CD8-positive, alpha-beta memory T cell (primary cell): ENCODE data around the gene SNX7. TPM values are rescaled to one million over a fixed set of nuclear protein-coding genes. Genes with fewer than 3 reads are reported as not detected.

ENCODE experiments used
- CTCF ChIA-PET: fragments of 350-600 bp; sonication (Branson Sonifier 250); formaldehyde crosslinking; loops from one replicate; lab custom pipeline; 2021; ENCODE audit warnings: antibody characterized with exemption; lab: Charles Lee
- POLR2A ChIA-PET: fragments of 350-600 bp; sonication (Branson Sonifier 250); formaldehyde crosslinking; loops from one replicate; lab custom pipeline; 2021; ENCODE audit warnings: antibody characterized with exemption; lab: Charles Lee
- DNase-seq, 5 donors: peaks; one replicate each; pipeline versions ENCODE4 v3.0.0 to v3.0.0-alpha.2; 2020 to 2022; ENCODE audit warnings: mixed read lengths in 1 of 5
- H3K27ac ChIP-seq: one replicate; pipeline ENCODE4 v1.7.0; 2013; ENCODE audit warnings: low read depth, mild to moderate bottlenecking, low read length, moderate library complexity
- H3K27me3 ChIP-seq: 2 replicates; pipeline ENCODE4 v1.7.0; 2013; ENCODE audit warnings: low read length, mild to moderate bottlenecking; ENCODE audit not compliant: insufficient read depth, poor library complexity, severe bottlenecking
- H3K36me3 ChIP-seq: 2 replicates; pipeline ENCODE4 v1.7.0; 2013; ENCODE audit warnings: mild to moderate bottlenecking, low read length, moderate library complexity; ENCODE audit not compliant: insufficient read depth
- H3K4me1 ChIP-seq: 2 replicates; pipeline ENCODE4 v1.7.0; 2013; ENCODE audit warnings: mild to moderate bottlenecking, low read length, moderate library complexity; ENCODE audit not compliant: insufficient read depth
- H3K4me3 ChIP-seq: 2 replicates; pipeline ENCODE4 v1.7.0; 2013; ENCODE audit warnings: mild to moderate bottlenecking, low read length
- H3K9me3 ChIP-seq: 2 replicates; pipeline ENCODE4 v1.7.0; 2013; ENCODE audit warnings: mild to moderate bottlenecking, low read length
- H3K27ac Mint-ChIP-seq, 8 donors: one replicate each; pipeline ENCODE4 v1.8.0; 2020 to 2021; ENCODE audit warnings: mixed read lengths in 8 of 8, mild to moderate bottlenecking in 6 of 8, inconsistent platforms in 3 of 8, moderate library complexity in 3 of 8
- H3K27me3 Mint-ChIP-seq, 2 donors: one replicate each; pipeline ENCODE4 v1.8.0; 2020 to 2021; ENCODE audit warnings: mixed read lengths in 2 of 2, mild to moderate bottlenecking in 1 of 2, moderate library complexity in 1 of 2
- H3K36me3 Mint-ChIP-seq, 3 donors: one replicate each; pipeline ENCODE4 v1.8.0; 2020 to 2021; ENCODE audit warnings: mixed read lengths in 3 of 3, inconsistent platforms in 1 of 3, mild to moderate bottlenecking in 1 of 3
- H3K4me1 Mint-ChIP-seq, 3 donors: one replicate each; pipeline ENCODE4 v1.8.0; 2020 to 2021; ENCODE audit warnings: mixed read lengths in 3 of 3, inconsistent platforms in 1 of 3, mild to moderate bottlenecking in 1 of 3
- H3K4me3 Mint-ChIP-seq, 7 donors: one replicate each; pipeline ENCODE4 v1.8.0; 2020 to 2021; ENCODE audit warnings: mixed read lengths in 7 of 7, mild to moderate bottlenecking in 6 of 7, moderate library complexity in 4 of 7, inconsistent platforms in 2 of 7
- H3K9me3 Mint-ChIP-seq, 5 donors: one replicate each; pipeline ENCODE4 v1.8.0; 2020 to 2022; ENCODE audit warnings: mixed read lengths in 5 of 5, mild to moderate bottlenecking in 3 of 5, moderate library complexity in 2 of 5, inconsistent platforms in 1 of 5
- polyA plus RNA-seq: library from polyadenylated mRNA; unstranded; fragments of 300-500 nt; fragmentation: Illumina TruSeq; gene quantifications from one replicate; pipeline ENCODE4 v1.2.3, GENCODE V29; 2021
- total RNA-seq, 2 experiments: library from RNA; stranded (reverse); gene quantifications; one replicate each; pipeline ENCODE4 v1.2.3, GENCODE V29; 2021

SNX7 gene
- total and polyA plus RNA-seq, 3 experiments from 2014 or later: 0.11 to 1.3 TPM; not detected in 1

DNA sequence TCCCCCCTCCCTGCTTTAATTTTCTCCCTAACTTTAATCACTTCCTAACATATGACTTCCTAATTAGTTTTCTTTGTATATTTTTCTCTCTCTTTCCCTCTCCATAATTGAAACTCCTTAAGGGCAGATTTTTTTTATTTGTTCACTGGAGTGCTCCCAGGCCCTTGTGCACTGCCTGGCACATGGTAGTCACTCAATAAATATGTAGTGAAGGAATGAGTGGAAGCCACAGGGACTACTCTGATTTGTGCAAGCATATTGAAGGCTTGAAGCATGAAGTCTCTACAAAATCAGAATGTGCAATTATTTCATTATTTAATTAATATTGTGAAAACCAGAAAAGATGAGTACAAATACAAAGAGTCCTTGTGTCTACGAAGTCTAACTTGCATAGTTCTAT lies 41.5 kb downstream of the SNX7 start:
- H3K4me1 ChIP-seq: no peaks in the 10 kb centered on the region
- H3K27me3 ChIP-seq: no peaks in the 10 kb centered on the region
- CTCF ChIA-PET: no interaction called here
- H3K4me1 Mint-ChIP-seq: no peaks in the 10 kb centered on the region
- no peak for DNase-seq
- H3K4me3 Mint-ChIP-seq: no peak overlapping the region
- no peak overlapping the region for H3K27ac ChIP-seq
- H3K27me3 Mint-ChIP-seq: peaks cover 0 to 6% of the 10 kb centered on the region in 2 donors
- POLR2A ChIA-PET: no interaction called here
- H3K9me3 ChIP-seq: no peaks in the 10 kb centered on the region
- H3K36me3 Mint-ChIP-seq: no peaks in the 10 kb centered on the region
- H3K9me3 Mint-ChIP-seq: no peaks in the 10 kb centered on the region
- H3K36me3 ChIP-seq: no peaks in the 10 kb centered on the region
- no peak overlapping the region for H3K27ac Mint-ChIP-seq
- H3K4me3 ChIP-seq: no peak overlapping the region

DNA sequence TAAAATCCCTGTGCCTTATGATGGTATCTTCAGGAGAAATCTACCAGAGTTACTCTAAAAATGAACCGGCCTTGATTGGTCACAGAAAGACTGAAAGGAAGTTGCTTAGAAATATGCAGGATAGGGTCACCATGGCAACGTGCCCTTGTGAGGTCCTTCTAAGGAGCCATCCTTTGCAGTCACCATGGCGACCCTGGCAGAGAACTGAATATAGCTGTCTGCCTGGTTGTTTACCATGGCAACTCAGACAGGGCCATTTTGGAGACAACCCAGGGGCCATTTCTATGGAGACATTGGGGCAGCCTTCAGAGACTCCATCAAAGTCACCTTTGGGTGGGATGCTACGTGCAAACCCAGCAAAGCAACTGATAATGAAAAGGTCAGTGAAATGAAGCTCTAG lies 43.0 kb downstream of the SNX7 start:
- ChIA-PET CTCF (no interaction called here), POLR2A (no interaction called here)
- H3K27ac Mint-ChIP-seq: no peak overlapping the region
- H3K36me3 Mint-ChIP-seq: no peaks in the 10 kb centered on the region
- no peaks in the 10 kb centered on the region for H3K4me1 Mint-ChIP-seq
- Histone ChIP-seq H3K36me3 (no peaks in the 10 kb centered on the region), H3K27me3 (no peaks in the 10 kb centered on the region), H3K4me1 (no peaks in the 10 kb centered on the region), H3K9me3 (no peaks in the 10 kb centered on the region), H3K27ac (no peak overlapping the region), H3K4me3 (no peak overlapping the region)
- H3K27me3 Mint-ChIP-seq: peaks cover 0 to 6% of the 10 kb centered on the region in 2 donors
- H3K9me3 Mint-ChIP-seq: no peaks in the 10 kb centered on the region
- no peak overlapping the region for H3K4me3 Mint-ChIP-seq
- DNase-seq: no peak

GRCh38 chr1:98704971-98705370 lies 43.5 kb downstream of the SNX7 start:
- Mint-ChIP-seq H3K27ac (no peak overlapping the region), H3K4me1 (no peaks in the 10 kb centered on the region), H3K36me3 (no peaks in the 10 kb centered on the region), H3K4me3 (no peak overlapping the region), H3K9me3 (no peaks in the 10 kb centered on the region), H3K27me3 (peaks cover 0 to 6% of the 10 kb centered on the region in 2 donors)
- Histone ChIP-seq H3K9me3 (no peaks in the 10 kb centered on the region), H3K27ac (no peak overlapping the region), H3K4me1 (no peaks in the 10 kb centered on the region), H3K36me3 (no peaks in the 10 kb centered on the region), H3K27me3 (no peaks in the 10 kb centered on the region), H3K4me3 (no peak overlapping the region)
- CTCF ChIA-PET: no interaction called here
- no peak for DNase-seq
- POLR2A ChIA-PET: no interaction called here

DNA sequence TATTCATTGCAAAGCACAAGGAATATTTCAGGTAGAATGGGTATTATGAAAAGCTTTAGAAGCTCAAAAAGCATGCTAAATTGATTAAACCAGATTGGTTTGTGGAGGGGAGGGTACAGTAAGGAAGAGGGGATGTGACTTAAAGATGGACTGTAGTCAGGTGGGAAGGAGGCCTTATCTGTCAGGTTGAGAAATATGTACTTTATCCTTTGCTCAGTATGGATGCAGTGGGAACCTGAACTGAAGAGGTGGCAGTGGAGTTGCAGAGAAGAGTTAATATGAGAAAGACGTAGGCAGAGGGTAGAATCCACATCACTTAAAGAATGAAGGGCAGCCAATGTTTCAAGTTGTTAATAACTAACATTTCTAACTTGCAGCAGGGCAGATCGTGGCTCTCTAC lies 44.1 kb downstream of the SNX7 start:
- no peaks in the 10 kb centered on the region for H3K27me3 ChIP-seq
- no peak overlapping the region for H3K27ac ChIP-seq
- H3K4me1 ChIP-seq: no peaks in the 10 kb centered on the region
- Mint-ChIP-seq H3K27ac (no peak overlapping the region), H3K27me3 (peaks cover 0 to 6% of the 10 kb centered on the region in 2 donors), H3K9me3 (no peaks in the 10 kb centered on the region), H3K4me1 (no peaks in the 10 kb centered on the region), H3K4me3 (no peak overlapping the region), H3K36me3 (no peaks in the 10 kb centered on the region)
- ChIA-PET POLR2A (no interaction called here), CTCF (no interaction called here)
- no peaks in the 10 kb centered on the region for H3K36me3 ChIP-seq
- no peak for DNase-seq
- no peaks in the 10 kb centered on the region for H3K9me3 ChIP-seq
- H3K4me3 ChIP-seq: no peak overlapping the region

DNA sequence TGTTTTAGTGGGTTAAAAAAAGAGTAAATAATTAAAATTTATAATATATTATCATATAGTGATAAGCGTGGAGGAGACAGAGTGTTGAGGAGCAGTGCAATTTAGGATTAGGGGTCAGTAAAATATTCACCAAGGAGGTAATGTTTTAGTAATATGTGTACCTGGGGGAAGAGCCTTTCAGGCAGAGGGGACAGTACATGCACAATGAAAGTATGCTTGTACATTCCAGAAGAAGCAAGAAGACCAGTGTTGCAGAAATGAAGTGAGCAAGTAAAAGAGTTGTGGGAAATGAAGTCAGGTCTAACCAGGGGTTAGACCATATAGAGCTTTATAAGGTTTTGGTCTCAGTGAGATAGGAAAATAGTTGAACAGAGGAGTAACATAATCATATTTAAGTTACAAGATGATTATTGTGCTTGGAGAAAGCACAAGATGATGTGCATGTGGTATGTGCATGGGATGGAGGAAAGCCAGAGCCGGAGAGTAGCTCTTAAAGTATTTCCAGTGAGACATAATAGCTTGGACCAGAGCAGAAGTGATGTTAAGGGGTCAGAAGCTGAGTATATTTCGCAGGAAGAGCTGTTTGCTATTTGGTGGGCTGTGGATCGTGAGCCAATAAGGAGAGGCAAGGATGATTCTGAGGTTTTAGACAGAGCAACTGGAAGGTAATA lies 44.8 kb downstream of the SNX7 start:
- H3K36me3 Mint-ChIP-seq: no peaks in the 10 kb centered on the region
- H3K4me1 ChIP-seq: no peaks in the 10 kb centered on the region
- H3K4me3 Mint-ChIP-seq: no peak overlapping the region
- H3K9me3 ChIP-seq: no peaks in the 10 kb centered on the region
- peaks cover 0 to 6% of the 10 kb centered on the region in 2 donors for H3K27me3 Mint-ChIP-seq
- H3K4me1 Mint-ChIP-seq: no peaks in the 10 kb centered on the region
- H3K27me3 ChIP-seq: no peaks in the 10 kb centered on the region
- CTCF ChIA-PET: no interaction called here
- H3K4me3 ChIP-seq: no peak overlapping the region
- no peaks in the 10 kb centered on the region for H3K9me3 Mint-ChIP-seq
- POLR2A ChIA-PET: no interaction called here
- H3K36me3 ChIP-seq: no peaks in the 10 kb centered on the region
- DNase-seq: no peak
- no peak overlapping the region for H3K27ac ChIP-seq
- no peak overlapping the region for H3K27ac Mint-ChIP-seq

DNA sequence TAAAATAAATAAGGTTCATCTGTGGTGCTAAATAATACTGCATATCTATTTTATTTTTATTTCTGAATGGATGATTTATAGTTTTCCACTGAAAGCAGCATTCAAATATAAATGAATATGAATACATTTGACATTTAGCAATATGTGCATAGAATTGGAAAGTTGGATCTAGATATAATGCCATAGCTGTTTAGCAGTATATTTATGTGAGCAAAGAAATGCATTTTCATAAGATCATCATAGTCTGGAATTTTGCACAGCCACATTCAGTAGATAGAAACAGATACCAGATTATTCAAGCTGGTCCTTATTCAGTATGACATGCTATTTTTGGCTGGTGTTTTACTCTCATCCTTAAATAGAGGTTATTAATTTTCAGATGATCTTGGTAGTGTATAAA lies 46.0 kb downstream of the SNX7 start:
- ChIA-PET CTCF (no interaction called here), POLR2A (no interaction called here)
- Mint-ChIP-seq H3K27me3 (peaks cover 0 to 6% of the 10 kb centered on the region in 2 donors), H3K9me3 (no peaks in the 10 kb centered on the region), H3K4me1 (no peaks in the 10 kb centered on the region), H3K27ac (no peak overlapping the region), H3K4me3 (no peak overlapping the region), H3K36me3 (no peaks in the 10 kb centered on the region)
- no peaks in the 10 kb centered on the region for H3K4me1 ChIP-seq
- no peaks in the 10 kb centered on the region for H3K9me3 ChIP-seq
- no peaks in the 10 kb centered on the region for H3K27me3 ChIP-seq
- DNase-seq: no peak
- H3K4me3 ChIP-seq: no peak overlapping the region
- no peaks in the 10 kb centered on the region for H3K36me3 ChIP-seq
- H3K27ac ChIP-seq: no peak overlapping the region

- Histone ChIP-seq H3K36me3 (no peaks in the 10 kb centered on the region), H3K4me3 (no peak overlapping the region), H3K27ac (no peak overlapping the region), H3K9me3 (no peaks in the 10 kb centered on the region), H3K27me3 (no peaks in the 10 kb centered on the region), H3K4me1 (no peaks in the 10 kb centered on the region)
- H3K27me3 Mint-ChIP-seq: peaks cover 0 to 6% of the 10 kb centered on the region in 2 donors
- H3K4me1 Mint-ChIP-seq: no peaks in the 10 kb centered on the region
- ChIA-PET POLR2A (no interaction called here), CTCF (no interaction called here)
- no peak overlapping the region for H3K4me3 Mint-ChIP-seq
- no peaks in the 10 kb centered on the region for H3K36me3 Mint-ChIP-seq
- peaks cover 0 to 1% (median 0%) of the 10 kb centered on the region in 5 donors for H3K9me3 Mint-ChIP-seq
- no peak overlapping the region for H3K27ac Mint-ChIP-seq
- no peak for DNase-seq
Measured at GRCh38 chr1:98709906-98710305, 48.4 kb downstream of the SNX7 start.

GRCh38 chr1:98723574-98723973 lies 62.1 kb downstream of the SNX7 start:
- H3K4me3 Mint-ChIP-seq: no peak overlapping the region
- Histone ChIP-seq H3K36me3 (no peaks in the 10 kb centered on the region), H3K27ac (no peak overlapping the region), H3K27me3 (no peaks in the 10 kb centered on the region), H3K4me3 (no peak overlapping the region), H3K4me1 (no peaks in the 10 kb centered on the region), H3K9me3 (no peaks in the 10 kb centered on the region)
- peaks cover 0 to 6% (median 2%) of the 10 kb centered on the region in 5 donors for H3K9me3 Mint-ChIP-seq
- peaks cover 0 to 23% of the 10 kb centered on the region in 2 donors for H3K27me3 Mint-ChIP-seq
- ChIA-PET CTCF (no interaction called here), POLR2A (no interaction called here)
- H3K27ac Mint-ChIP-seq: no peak overlapping the region
- DNase-seq: no peak
- H3K4me1 Mint-ChIP-seq: no peaks in the 10 kb centered on the region
- no peaks in the 10 kb centered on the region for H3K36me3 Mint-ChIP-seq
